ENCODE results near the gene DHRS13.
A peak's percentile ranks its signal among the peaks of the same experiment; 100 is the strongest.

DNA sequence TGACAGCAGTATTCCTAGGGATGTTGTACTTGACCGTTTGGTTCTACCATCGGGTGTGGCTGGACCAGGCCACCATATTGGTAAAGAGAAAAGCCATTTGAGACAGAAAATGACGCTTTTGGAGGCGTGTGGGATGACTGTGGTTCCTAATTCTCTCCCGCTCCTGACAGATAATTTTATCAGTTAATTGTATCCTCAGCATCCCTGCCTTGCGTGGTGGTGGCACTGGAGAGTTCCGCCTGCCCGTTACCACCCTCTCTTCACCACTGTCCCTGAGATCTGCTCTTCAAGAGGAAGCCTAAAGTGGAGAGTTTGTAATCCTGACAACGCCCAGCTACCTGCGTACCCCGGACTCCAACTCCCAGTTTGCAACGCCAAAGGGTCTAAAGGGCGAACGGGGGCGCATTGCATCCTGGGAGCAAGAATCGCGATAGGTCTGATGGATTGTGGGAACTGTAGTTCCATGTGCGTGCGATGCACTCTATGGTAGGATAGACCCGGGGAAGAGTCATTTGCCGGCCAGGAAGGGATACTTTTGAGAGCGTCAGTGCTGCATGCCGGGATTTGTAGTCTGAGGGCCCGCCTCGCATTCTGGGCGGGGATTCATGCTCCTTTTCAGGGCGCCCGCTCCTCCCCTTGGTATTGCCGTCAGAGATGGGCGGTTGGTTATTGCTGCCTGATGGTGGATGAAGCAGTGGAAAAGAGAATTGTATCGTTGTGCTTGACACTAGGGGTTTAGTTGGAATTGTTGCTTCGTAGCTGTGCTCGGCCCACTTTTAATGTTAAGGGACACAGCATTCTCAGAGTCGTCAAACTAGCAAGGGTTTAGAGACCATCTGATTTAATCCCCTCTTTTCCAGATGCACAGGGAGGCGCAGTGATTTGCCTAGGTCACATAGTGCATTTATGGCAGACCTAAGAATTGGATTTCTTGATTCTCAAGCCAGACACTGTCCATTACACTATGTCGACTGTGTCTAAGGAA is 49.4 kb upstream of the DHRS13 start:
- TF ChIP-seq MXI1 (IDR thresholded peaks at IDR 0.05; ENCODE audit: low read depth, low read length) (peak; percentile 89), PAX8 (IDR thresholded peaks at IDR 0.05) (0 out of 2 replicates have a peak, but pooled peaks have one; percentile 82), FOS (IDR thresholded peaks at IDR 0.05; ENCODE audit: borderline replicate concordance, extremely low read depth, insufficient read length) (no peak), SREBF2 (IDR thresholded peaks at IDR 0.05; ENCODE audit: low read length) (no peak)

All from GM12878 (cell line).